Neural cell (in vitro differentiated cells): ENCODE results near the gene IGSF21. TPM values are rescaled to one million over a fixed set of nuclear protein-coding genes. Genes with fewer than 3 reads are reported as not detected.

Experiments
- H2AFZ ChIP-seq: fragments of 200-600, 300-800 bp; sonication (generic), shearing (Covaris generic); 2 replicates; pipeline ENCODE4 v1.6.0; 2014; ENCODE audit warnings: low read depth, mild to moderate bottlenecking, antibody characterized with exemption, low read length, moderate library complexity
- H3F3A ChIP-seq: fragments of 200-600 bp; shearing (Covaris generic); 2 replicates; pipeline ENCODE4 v1.6.1; 2016; ENCODE audit warnings: mild to moderate bottlenecking, moderate library complexity, mixed read lengths, antibody characterized with exemption, low read length; ENCODE audit not compliant: insufficient read depth, poor library complexity, severe bottlenecking
- H3K27ac ChIP-seq: fragments of 200-600, 300-800 bp; sonication (generic), shearing (Covaris generic); 2 replicates; pipeline ENCODE4 v1.5.1; 2014; ENCODE audit warnings: mild to moderate bottlenecking, low read length, moderate library complexity
- H3K27me3 ChIP-seq: fragments of 300-800, 200-600 bp; sonication (generic), shearing (Covaris generic); 2 replicates; pipeline ENCODE4 v1.6.0; 2014; ENCODE audit warnings: mild to moderate bottlenecking, low read depth, low read length, moderate library complexity; ENCODE audit not compliant: insufficient read depth
- H3K36me3 ChIP-seq: fragments of 300-800, 200-600 bp; sonication (generic), shearing (Covaris generic); 2 replicates; pipeline ENCODE4 v1.5.1; 2014; ENCODE audit warnings: mild to moderate bottlenecking, antibody characterized with exemption, low read length, moderate library complexity; ENCODE audit not compliant: insufficient read depth
- H3K4me2 ChIP-seq: fragments of 300-800, 200-600 bp; sonication (generic), shearing (Covaris generic); 2 replicates; pipeline ENCODE4 v1.6.0; 2014; ENCODE audit warnings: mild to moderate bottlenecking, low read length
- H3K4me3 ChIP-seq: fragments of 300-800, 200-600 bp; sonication (generic), shearing (Covaris generic); 2 replicates; pipeline ENCODE4 v1.5.1; 2014; ENCODE audit warnings: mild to moderate bottlenecking, low read length, moderate library complexity
- H3K79me2 ChIP-seq: fragments of 200-600 bp; shearing (Covaris generic); replicated peaks from 2 replicates; pipeline ENCODE4 v1.6.0; 2014; ENCODE audit warnings: mild to moderate bottlenecking, low read length, moderate library complexity; ENCODE audit not compliant: insufficient read depth
- H3K9ac ChIP-seq: fragments of 300-800, 200-600 bp; sonication (generic), shearing (Covaris generic); 2 replicates; pipeline ENCODE4 v1.6.1; 2016; ENCODE audit warnings: mild to moderate bottlenecking, low read length, mixed read lengths
- H3K9me2 ChIP-seq: fragments of 200-600 bp; shearing (Covaris generic); 2 replicates; pipeline ENCODE4 v1.6.1; 2016; ENCODE audit warnings: mild to moderate bottlenecking, low read length, mixed read lengths; ENCODE audit not compliant: insufficient read depth
- H3K9me3 ChIP-seq: fragments of 200-600, 300-800 bp; sonication (generic), shearing (Covaris generic); 2 replicates; pipeline ENCODE4 v1.6.1; 2016; ENCODE audit warnings: mild to moderate bottlenecking, mixed run types, low read length, moderate library complexity, mixed read lengths
- H4K20me1 ChIP-seq: fragments of 200-600 bp; shearing (Covaris generic); 2 replicates; pipeline ENCODE4 v1.6.1; 2016; ENCODE audit warnings: mild to moderate bottlenecking, mixed run types; ENCODE audit not compliant: insufficient read depth
- EP300 ChIP-seq: fragments of 450-650 bp; conservative IDR thresholded peaks from 2 replicates; pipeline ENCODE4 v1.6.1; 2014; ENCODE audit warnings: antibody characterized with exemption, mild to moderate bottlenecking, moderate library complexity; ENCODE audit not compliant: poor library complexity, severe bottlenecking
- EZH2 ChIP-seq: fragments of 200-600, 300-800 bp; shearing (Covaris generic), sonication (generic); IDR thresholded peaks from 2 replicates; pipeline ENCODE4 v1.6.1; 2014; ENCODE audit warnings: antibody characterized with exemption, low read length, borderline replicate concordance, mild to moderate bottlenecking; ENCODE audit not compliant: insufficient read depth, poor library complexity, severe bottlenecking
- MXI1 ChIP-seq: fragments of 450-650 bp; conservative IDR thresholded peaks from 2 replicates; pipeline ENCODE4 v1.6.1; 2014; ENCODE audit warnings: antibody characterized with exemption, mild to moderate bottlenecking; ENCODE audit not compliant: poor library complexity, severe bottlenecking
- POLR2AphosphoS5 ChIP-seq: IDR thresholded peaks from 2 replicates; pipeline ENCODE4 v1.6.1; 2012
- RAD21 ChIP-seq: fragments of 450-650 bp; conservative IDR thresholded peaks from 2 replicates; pipeline ENCODE4 v1.6.1; 2014; ENCODE audit warnings: antibody characterized with exemption, mild to moderate bottlenecking, moderate library complexity
- SMC3 ChIP-seq: fragments of 450-650 bp; conservative IDR thresholded peaks from 2 replicates; pipeline ENCODE4 v1.6.1; 2014; ENCODE audit warnings: antibody characterized with exemption, mild to moderate bottlenecking, moderate library complexity; ENCODE audit not compliant: poor library complexity
- TAF1 ChIP-seq: IDR thresholded peaks from 2 replicates; pipeline ENCODE4 v1.6.1; 2012; ENCODE audit warnings: low read depth
- polyA plus RNA-seq: library from polyadenylated mRNA; depleted of rRNA; stranded (reverse); fragments of >200 nt; gene quantifications from 2 replicates; pipeline ENCODE4 v1.2.3, GENCODE V29; 2014
- TF ChIP-seq, protein P1 (sequence below): IDR thresholded peaks from 2 replicates; pipeline ENCODE4 v1.6.1; 2012; ENCODE audit warnings: borderline replicate concordance
- TF ChIP-seq, protein P2 (sequence below): fragments of 450-650 bp; IDR thresholded peaks from 2 replicates; pipeline ENCODE4 v1.5.1; 2014; ENCODE audit warnings: antibody characterized with exemption, mild to moderate bottlenecking, moderate library complexity; ENCODE audit not compliant: poor library complexity, severe bottlenecking

The IGSF21 gene
- polyA plus RNA-seq, 1 donor from 2014 or later: 2.4 TPM

DNA sequence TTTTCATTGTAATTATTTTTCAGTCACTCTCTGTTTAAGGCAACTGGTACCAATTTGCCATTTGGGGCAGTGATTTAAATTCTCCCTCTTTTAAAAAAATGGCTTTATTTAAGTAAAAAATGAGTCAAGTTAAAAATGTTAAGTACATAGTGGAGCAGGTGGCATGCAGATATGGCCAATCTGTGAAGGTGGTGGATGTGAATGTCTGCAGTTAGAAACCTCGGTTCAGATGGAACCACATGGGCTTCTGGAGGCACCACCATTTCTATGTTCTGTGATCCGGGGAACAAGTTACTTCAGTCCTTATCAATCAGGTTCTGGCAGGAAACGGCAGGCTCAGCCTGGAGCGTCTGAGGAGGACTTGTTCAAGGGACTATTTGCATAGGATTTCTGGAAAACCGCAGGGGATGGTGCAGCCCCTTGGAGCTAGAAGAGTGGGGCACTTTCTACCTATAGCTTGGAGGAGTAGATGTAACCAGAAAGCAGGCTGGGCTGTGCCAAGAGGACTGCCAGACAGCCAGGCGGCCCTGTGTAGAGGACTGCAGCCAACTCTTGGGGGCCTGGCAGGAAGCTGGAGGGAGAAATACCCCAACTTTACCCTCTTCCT, 12.3 kb downstream of the IGSF21 start:
- Histone ChIP-seq H3K9ac (no peak overlapping the region), H4K20me1 (no peaks in the 10 kb centered on the region), H3F3A (no peaks in the 10 kb centered on the region), H3K9me3 (no peaks in the 10 kb centered on the region), H3K36me3 (no peaks in the 10 kb centered on the region), H3K27me3 (no peaks in the 10 kb centered on the region), H3K79me2 (no peaks in the 10 kb centered on the region), H3K4me2 (no peak overlapping the region), H2AFZ (no peak overlapping the region), H3K27ac (no peak overlapping the region), H3K4me3 (no peak overlapping the region), H3K9me2 (no peaks in the 10 kb centered on the region)
- TF ChIP-seq, protein P1, sequence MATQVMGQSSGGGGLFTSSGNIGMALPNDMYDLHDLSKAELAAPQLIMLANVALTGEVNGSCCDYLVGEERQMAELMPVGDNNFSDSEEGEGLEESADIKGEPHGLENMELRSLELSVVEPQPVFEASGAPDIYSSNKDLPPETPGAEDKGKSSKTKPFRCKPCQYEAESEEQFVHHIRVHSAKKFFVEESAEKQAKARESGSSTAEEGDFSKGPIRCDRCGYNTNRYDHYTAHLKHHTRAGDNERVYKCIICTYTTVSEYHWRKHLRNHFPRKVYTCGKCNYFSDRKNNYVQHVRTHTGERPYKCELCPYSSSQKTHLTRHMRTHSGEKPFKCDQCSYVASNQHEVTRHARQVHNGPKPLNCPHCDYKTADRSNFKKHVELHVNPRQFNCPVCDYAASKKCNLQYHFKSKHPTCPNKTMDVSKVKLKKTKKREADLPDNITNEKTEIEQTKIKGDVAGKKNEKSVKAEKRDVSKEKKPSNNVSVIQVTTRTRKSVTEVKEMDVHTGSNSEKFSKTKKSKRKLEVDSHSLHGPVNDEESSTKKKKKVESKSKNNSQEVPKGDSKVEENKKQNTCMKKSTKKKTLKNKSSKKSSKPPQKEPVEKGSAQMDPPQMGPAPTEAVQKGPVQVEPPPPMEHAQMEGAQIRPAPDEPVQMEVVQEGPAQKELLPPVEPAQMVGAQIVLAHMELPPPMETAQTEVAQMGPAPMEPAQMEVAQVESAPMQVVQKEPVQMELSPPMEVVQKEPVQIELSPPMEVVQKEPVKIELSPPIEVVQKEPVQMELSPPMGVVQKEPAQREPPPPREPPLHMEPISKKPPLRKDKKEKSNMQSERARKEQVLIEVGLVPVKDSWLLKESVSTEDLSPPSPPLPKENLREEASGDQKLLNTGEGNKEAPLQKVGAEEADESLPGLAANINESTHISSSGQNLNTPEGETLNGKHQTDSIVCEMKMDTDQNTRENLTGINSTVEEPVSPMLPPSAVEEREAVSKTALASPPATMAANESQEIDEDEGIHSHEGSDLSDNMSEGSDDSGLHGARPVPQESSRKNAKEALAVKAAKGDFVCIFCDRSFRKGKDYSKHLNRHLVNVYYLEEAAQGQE: no peak
- TF ChIP-seq EP300 (no peak), EZH2 (no peak), POLR2AphosphoS5 (no peak), RAD21 (no peak), MXI1 (no peak), SMC3 (no peak), TAF1 (no peak)
- TF ChIP-seq, protein P2, sequence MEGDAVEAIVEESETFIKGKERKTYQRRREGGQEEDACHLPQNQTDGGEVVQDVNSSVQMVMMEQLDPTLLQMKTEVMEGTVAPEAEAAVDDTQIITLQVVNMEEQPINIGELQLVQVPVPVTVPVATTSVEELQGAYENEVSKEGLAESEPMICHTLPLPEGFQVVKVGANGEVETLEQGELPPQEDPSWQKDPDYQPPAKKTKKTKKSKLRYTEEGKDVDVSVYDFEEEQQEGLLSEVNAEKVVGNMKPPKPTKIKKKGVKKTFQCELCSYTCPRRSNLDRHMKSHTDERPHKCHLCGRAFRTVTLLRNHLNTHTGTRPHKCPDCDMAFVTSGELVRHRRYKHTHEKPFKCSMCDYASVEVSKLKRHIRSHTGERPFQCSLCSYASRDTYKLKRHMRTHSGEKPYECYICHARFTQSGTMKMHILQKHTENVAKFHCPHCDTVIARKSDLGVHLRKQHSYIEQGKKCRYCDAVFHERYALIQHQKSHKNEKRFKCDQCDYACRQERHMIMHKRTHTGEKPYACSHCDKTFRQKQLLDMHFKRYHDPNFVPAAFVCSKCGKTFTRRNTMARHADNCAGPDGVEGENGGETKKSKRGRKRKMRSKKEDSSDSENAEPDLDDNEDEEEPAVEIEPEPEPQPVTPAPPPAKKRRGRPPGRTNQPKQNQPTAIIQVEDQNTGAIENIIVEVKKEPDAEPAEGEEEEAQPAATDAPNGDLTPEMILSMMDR: no peak

DNA sequence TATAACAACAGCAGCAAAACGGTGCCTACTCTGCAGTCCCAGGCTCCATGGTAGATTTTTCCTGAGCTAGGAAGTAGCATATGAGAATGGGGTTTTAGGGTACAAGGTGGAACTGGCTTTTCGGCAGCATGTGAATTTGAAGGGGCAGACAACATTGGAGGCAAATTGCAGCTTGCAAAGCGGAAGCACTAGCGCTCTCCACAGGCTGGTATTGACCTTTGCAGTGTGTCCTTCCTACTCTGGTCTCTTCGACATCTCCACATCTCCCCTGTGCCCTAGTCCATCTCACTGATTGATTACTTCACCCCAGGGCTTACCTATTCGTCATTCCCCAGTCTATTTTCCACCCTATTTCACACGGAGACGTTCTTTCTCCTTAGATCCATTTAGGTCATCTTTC, 13.0 kb downstream of the IGSF21 start:
- TF ChIP-seq POLR2AphosphoS5: no peak
- TF ChIP-seq RAD21: no peak
- TF ChIP-seq, protein P2: no peak
- no peak for TF ChIP-seq EZH2
- no peak for TF ChIP-seq EP300
- TF ChIP-seq MXI1: no peak
- TF ChIP-seq, protein P1: no peak
- no peak for TF ChIP-seq SMC3
- no peak for TF ChIP-seq TAF1
- H3K27me3 ChIP-seq: no peaks in the 10 kb centered on the region
- no peak overlapping the region for H2AFZ ChIP-seq
- H4K20me1 ChIP-seq: no peaks in the 10 kb centered on the region
- no peaks in the 10 kb centered on the region for H3K79me2 ChIP-seq
- H3K4me3 ChIP-seq: no peak overlapping the region
- no peaks in the 10 kb centered on the region for H3F3A ChIP-seq
- H3K9me3 ChIP-seq: no peaks in the 10 kb centered on the region
- H3K9me2 ChIP-seq: no peaks in the 10 kb centered on the region
- no peaks in the 10 kb centered on the region for H3K36me3 ChIP-seq
- H3K9ac ChIP-seq: no peak overlapping the region
- H3K4me2 ChIP-seq: no peak overlapping the region
- H3K27ac ChIP-seq: no peak overlapping the region
